ENCODE data around the gene SRGAP1. TPM values are rescaled to one million over a fixed set of nuclear protein-coding genes. Genes with fewer than 3 reads are reported as not detected.

SRGAP1 gene
- total and polyA plus RNA-seq, 9 of the 15 experiments (the other 6 are each of a cell fraction or from before 2014, with no cell fraction given), result 0.01 to 0.13 (median 0.04) TPM; not detected in 3

GRCh38 chr12:63874897-63875480 is 30.5 kb downstream of the SRGAP1 start:
- in situ Hi-C loops (cut with MboI), result no loop called here
- Histone ChIP-seq H3K79me2 (ENCODE audit: control insufficient read depth, insufficient read depth, low read length) (no peaks in the 10 kb centered on the region), H3K4me2 (ENCODE audit: insufficient read depth, low read length) (no peak overlapping the region), H3K27me3 (ENCODE audit: control insufficient read depth in 2 of 2, insufficient read depth in 2 of 2, low read length in 2 of 2) (peaks cover 0 to 4% of the 10 kb centered on the region in 2 experiments; a peak in 2 of 5 replicates), H2AFZ (ENCODE audit: low read depth, low read length) (no peak overlapping the region), H3K36me3 (ENCODE audit: control insufficient read depth, insufficient read depth, low read length) (no peaks in the 10 kb centered on the region), H3K27ac (ENCODE audit: extremely low read depth, low read depth, low read length) (no peak overlapping the region), H3K4me3 (no peak overlapping the region), H3K9ac (ENCODE audit: insufficient read depth in 1 of 2, low read depth in 2 of 2, low read length in 2 of 2) (no peak overlapping the region), H4K20me1 (replicated peaks; ENCODE audit: control insufficient read depth, insufficient read depth, low read length) (no peaks in the 10 kb centered on the region), H3K4me1 (replicated peaks in 1 of 2; ENCODE audit: control insufficient read depth in 2 of 2, insufficient read depth in 2 of 2, low read length in 2 of 2) (no peaks in the 10 kb centered on the region), H3K9me1 (ENCODE audit: control insufficient read depth, insufficient read depth, low read length) (no peaks in the 10 kb centered on the region), H3K9me3 (replicated peaks; ENCODE audit: control insufficient read depth, insufficient read depth, low read depth, low read length) (no peaks in the 10 kb centered on the region)
- DNase-seq (ENCODE audit: extremely low read depth in 1 of 4, low spot score in 3 of 4), result no peak
- TF ChIP-seq ZNF121 (CRISPR knock-in tag; conservative IDR thresholded peaks at IDR 0.05) (0 out of 2 replicates have a peak, but pooled peaks have one; percentile 8), KDM5B (IDR thresholded peaks at IDR 0.05; ENCODE audit: insufficient replicate concordance, low read depth, low read length) (no peak), NFE2L1 (tag; IDR thresholded peaks at IDR 0.05; ENCODE audit: borderline replicate concordance, low read depth) (no peak), CHAMP1 (IDR thresholded peaks at IDR 0.05) (no peak), ZNF143 (CRISPR knock-in tag; IDR thresholded peaks at IDR 0.05) (no peak)
- CTCF ChIA-PET (ENCODE audit: low intra/inter-chr PET ratio), result no interaction called here
- intact Hi-C loops (cut with micrococcal nuclease), result no loop called here
- BruUV-seq (replicated peaks), result no TSS peak
- FAIRE-seq, result no peak
- WGBS (ENCODE audit: insufficient coverage, low coverage, missing lambda C conversion rate), result 0% methylated on average over 3 of the region's 3 CpGs
- no peak for ATAC-seq
- POLR2A ChIA-PET, result no interaction called here

Data from K562 (cell line).